Naive thymus-derived CD8-positive, alpha-beta T cell (primary cell): ENCODE data around the gene CABCOCO1. TPM values are rescaled to one million over a fixed set of nuclear protein-coding genes. Genes with fewer than 3 reads are reported as not detected.

Experiments
- ATAC-seq, 2 donors: fragments of 150-1000 bp; cut with Tn5 transposase in 1 of 2; sonication (Bioruptor Pico), chemical (Tn5 transposase) in 1 of 2; 1 replicate in 1 of 2; 2 replicates in 1 of 2; pipeline ENCODE4 v1.10.0; 2021; ENCODE audit warnings: mild to moderate bottlenecking in 2 of 2, moderate library complexity in 2 of 2
- POLR2A ChIA-PET: fragments of 350-600 bp; sonication (Branson Sonifier 250); formaldehyde crosslinking; loops from one replicate; lab custom pipeline; 2021; ENCODE audit warnings: antibody characterized with exemption; lab: Charles Lee
- DNase-seq, 10 donors: peaks; one replicate each; pipeline versions ENCODE4 v3.0.0 to v3.0.0-alpha.2; 2020 to 2022
- H3K27ac Mint-ChIP-seq, 10 donors: one replicate each; pipeline ENCODE4 v1.8.0; 2020 to 2022; ENCODE audit warnings: mild to moderate bottlenecking in 10 of 10, mixed read lengths in 10 of 10, moderate library complexity in 4 of 10, inconsistent platforms in 1 of 10
- H3K27me3 Mint-ChIP-seq, 5 donors: one replicate each; pipeline ENCODE4 v1.8.0; 2021 to 2022; ENCODE audit warnings: mixed read lengths in 5 of 5
- H3K36me3 Mint-ChIP-seq, 3 donors: one replicate each; pipeline ENCODE4 v1.8.0; 2020 to 2022; ENCODE audit warnings: mixed read lengths in 3 of 3, mild to moderate bottlenecking in 2 of 3, inconsistent platforms in 1 of 3
- H3K4me1 Mint-ChIP-seq, 4 donors: one replicate each; pipeline ENCODE4 v1.8.0; 2021 to 2022; ENCODE audit warnings: mixed read lengths in 4 of 4
- H3K4me3 Mint-ChIP-seq, 10 donors: one replicate each; pipeline ENCODE4 v1.8.0; 2020 to 2022; ENCODE audit warnings: mild to moderate bottlenecking in 10 of 10, mixed read lengths in 10 of 10, moderate library complexity in 6 of 10, inconsistent platforms in 1 of 10
- H3K9me3 Mint-ChIP-seq, 9 donors: one replicate each; pipeline ENCODE4 v1.8.0; 2020 to 2022; ENCODE audit warnings: mixed read lengths in 9 of 9, mild to moderate bottlenecking in 3 of 9, inconsistent platforms in 1 of 9, moderate library complexity in 1 of 9
- polyA plus RNA-seq, 3 donors: library from polyadenylated mRNA; unstranded; fragments of 300-500 nt; fragmentation: Illumina TruSeq; gene quantifications; one replicate each; pipeline ENCODE4 v1.2.3, GENCODE V29; 2021
- total RNA-seq, 8 experiments: library from RNA in 2 of 8; stranded (reverse) in 2 of 8; gene quantifications; one replicate each; pipeline ENCODE4 v1.2.3 and lab custom pipeline; 2021 to 2026

CABCOCO1 gene
- total and polyA plus RNA-seq, 5 experiments from 2014 or later: not detected

GRCh38 chr10:61798713-61799112 lies 136.0 kb downstream of the CABCOCO1 start:
- Mint-ChIP-seq H3K27ac (no peak overlapping the region), H3K4me3 (no peak overlapping the region), H3K36me3 (no peaks in the 10 kb centered on the region), H3K27me3 (peaks cover 0 to 17% (median 0%) of the 10 kb centered on the region in 5 donors), H3K9me3 (no peaks in the 10 kb centered on the region), H3K4me1 (peaks cover 0 to 3% (median 0%) of the 10 kb centered on the region in 4 donors)
- POLR2A ChIA-PET: no interaction called here
- ATAC-seq (no peak), DNase-seq (no peak)

- peaks cover 0 to 9% (median 0%) of the 10 kb centered on the region in 5 donors for H3K27me3 Mint-ChIP-seq
- H3K4me1 Mint-ChIP-seq: peaks cover 0 to 3% (median 0%) of the 10 kb centered on the region in 4 donors
- H3K36me3 Mint-ChIP-seq: no peaks in the 10 kb centered on the region
- ATAC-seq (no peak), DNase-seq (no peak)
- no peak overlapping the region for H3K27ac Mint-ChIP-seq
- POLR2A ChIA-PET: no interaction called here
- H3K9me3 Mint-ChIP-seq: no peaks in the 10 kb centered on the region
- H3K4me3 Mint-ChIP-seq: no peak overlapping the region
Observed at GRCh38 chr10:61801484-61801883, 138.8 kb downstream of the CABCOCO1 start.

GRCh38 chr10:61803269-61803668 lies 140.5 kb downstream of the CABCOCO1 start:
- ATAC-seq (no peak), DNase-seq (no peak)
- no peak overlapping the region for H3K27ac Mint-ChIP-seq
- no peaks in the 10 kb centered on the region for H3K36me3 Mint-ChIP-seq
- H3K9me3 Mint-ChIP-seq: no peaks in the 10 kb centered on the region
- H3K4me1 Mint-ChIP-seq: no peaks in the 10 kb centered on the region
- peaks cover 0 to 5% (median 0%) of the 10 kb centered on the region in 5 donors for H3K27me3 Mint-ChIP-seq
- POLR2A ChIA-PET: no interaction called here
- no peak overlapping the region for H3K4me3 Mint-ChIP-seq

GRCh38 chr10:61804414-61804813 lies 141.7 kb downstream of the CABCOCO1 start:
- POLR2A ChIA-PET: no interaction called here
- Mint-ChIP-seq H3K4me1 (no peaks in the 10 kb centered on the region), H3K27me3 (peaks cover 0 to 4% (median 0%) of the 10 kb centered on the region in 5 donors), H3K36me3 (no peaks in the 10 kb centered on the region), H3K4me3 (no peak overlapping the region), H3K27ac (no peak overlapping the region), H3K9me3 (no peaks in the 10 kb centered on the region)
- ATAC-seq (no peak), DNase-seq (no peak)

GRCh38 chr10:61805091-61805490 lies 142.4 kb downstream of the CABCOCO1 start:
- Mint-ChIP-seq H3K9me3 (no peaks in the 10 kb centered on the region), H3K4me3 (no peak overlapping the region), H3K27ac (no peak overlapping the region), H3K36me3 (no peaks in the 10 kb centered on the region), H3K4me1 (no peaks in the 10 kb centered on the region), H3K27me3 (peaks cover 0 to 9% (median 0%) of the 10 kb centered on the region in 5 donors)
- POLR2A ChIA-PET: no interaction called here
- DNase-seq (no peak), ATAC-seq (no peak)

GRCh38 chr10:61810263-61810662 lies 147.5 kb downstream of the CABCOCO1 start:
- POLR2A ChIA-PET: no interaction called here
- no peak for ATAC-seq
- no peaks in the 10 kb centered on the region for H3K9me3 Mint-ChIP-seq
- DNase-seq: no peak
- H3K27ac Mint-ChIP-seq: no peak overlapping the region
- H3K4me1 Mint-ChIP-seq: no peaks in the 10 kb centered on the region
- H3K36me3 Mint-ChIP-seq: no peaks in the 10 kb centered on the region
- no peak overlapping the region for H3K4me3 Mint-ChIP-seq
- H3K27me3 Mint-ChIP-seq: peaks cover 0 to 13% (median 0%) of the 10 kb centered on the region in 5 donors

GRCh38 chr10:61812052-61812721 lies 149.5 kb downstream of the CABCOCO1 start:
- POLR2A ChIA-PET: no interaction called here
- DNase-seq: no peak
- Mint-ChIP-seq H3K9me3 (no peaks in the 10 kb centered on the region), H3K4me1 (no peaks in the 10 kb centered on the region), H3K27ac (no peak overlapping the region), H3K36me3 (no peaks in the 10 kb centered on the region), H3K4me3 (no peak overlapping the region), H3K27me3 (peaks cover 0 to 13% (median 0%) of the 10 kb centered on the region in 5 donors)
- no peak for ATAC-seq

GRCh38 chr10:61812920-61813319 lies 150.2 kb downstream of the CABCOCO1 start:
- no peak for DNase-seq
- Mint-ChIP-seq H3K27me3 (peaks cover 0 to 13% (median 0%) of the 10 kb centered on the region in 5 donors), H3K27ac (no peak overlapping the region), H3K4me1 (no peaks in the 10 kb centered on the region), H3K36me3 (no peaks in the 10 kb centered on the region), H3K4me3 (no peak overlapping the region), H3K9me3 (no peaks in the 10 kb centered on the region)
- POLR2A ChIA-PET: no interaction called here
- no peak for ATAC-seq

GRCh38 chr10:61814160-61814559 lies 151.4 kb downstream of the CABCOCO1 start:
- Mint-ChIP-seq H3K9me3 (no peaks in the 10 kb centered on the region), H3K36me3 (no peaks in the 10 kb centered on the region), H3K4me1 (no peaks in the 10 kb centered on the region), H3K27ac (no peak overlapping the region), H3K4me3 (no peak overlapping the region), H3K27me3 (peaks cover 0 to 11% (median 0%) of the 10 kb centered on the region in 5 donors)
- no peak for DNase-seq
- POLR2A ChIA-PET: no interaction called here
- no peak for ATAC-seq

GRCh38 chr10:61815496-61815895 lies 152.8 kb downstream of the CABCOCO1 start:
- ATAC-seq (no peak), DNase-seq (no peak)
- H3K27ac Mint-ChIP-seq: no peak overlapping the region

More at GRCh38 chr10:61815496-61815895, 152.8 kb downstream of the CABCOCO1 start:
- H3K27me3 Mint-ChIP-seq: peaks cover 0 to 7% (median 0%) of the 10 kb centered on the region in 5 donors
- H3K9me3 Mint-ChIP-seq: no peaks in the 10 kb centered on the region
- H3K36me3 Mint-ChIP-seq: no peaks in the 10 kb centered on the region
- no peaks in the 10 kb centered on the region for H3K4me1 Mint-ChIP-seq
- H3K4me3 Mint-ChIP-seq: no peak overlapping the region
- POLR2A ChIA-PET: no interaction called here

Other genes starting within 250 kb of the CABCOCO1 start
- not detected for gene TMEM26, start 209.5 kb upstream of the CABCOCO1 start, total RNA-seq
- not detected for gene TMEM26, start 209.5 kb upstream of the CABCOCO1 start, polyA plus RNA-seq
- gene ARID5B, start 238.8 kb downstream of the CABCOCO1 start, total RNA-seq: 10 to 100 TPM in 1 of 2 experiments, 1 to 10 TPM in 1; 9.6 to 12.4 TPM
- gene ARID5B, start 238.8 kb downstream of the CABCOCO1 start, polyA plus RNA-seq: 10 to 100 TPM; 12.6 to 22.5 (median 16.2) TPM